GM21717 (cell line): ENCODE results near the gene MR1.

Experiments used
- ATAC-seq: cut with Tn5 transposase; IDR thresholded peaks from one replicate; pipeline ENCODE4 v1.9.1; 2021; ENCODE audit warnings: mild to moderate bottlenecking, moderate library complexity; ENCODE audit not compliant: unreplicated experiment

MR1 gene

DNA sequence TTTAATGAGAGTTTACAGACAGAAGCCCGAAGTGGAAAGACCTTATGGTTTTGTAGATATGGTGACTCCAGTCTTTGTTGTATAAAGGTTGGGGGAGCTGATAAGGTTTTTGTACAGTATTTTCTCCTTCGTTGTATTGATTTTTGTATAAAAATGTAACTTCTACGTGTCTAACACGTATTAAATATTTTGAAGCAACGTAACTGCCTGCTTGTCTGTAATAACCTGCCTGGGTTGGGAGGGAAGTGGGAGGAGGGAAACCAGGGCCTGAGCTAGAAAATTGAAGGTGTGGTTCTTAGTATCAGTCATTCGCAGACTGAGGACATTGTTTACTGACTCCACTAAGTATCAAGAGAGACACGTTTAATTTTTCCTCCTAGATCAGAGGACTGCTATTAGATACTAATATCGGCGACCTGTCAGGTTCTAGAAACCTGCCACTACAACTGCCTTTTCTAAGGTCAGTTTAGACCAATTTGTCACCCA is 56.9 kb downstream of the MR1 start:
- no peak for ATAC-seq

DNA sequence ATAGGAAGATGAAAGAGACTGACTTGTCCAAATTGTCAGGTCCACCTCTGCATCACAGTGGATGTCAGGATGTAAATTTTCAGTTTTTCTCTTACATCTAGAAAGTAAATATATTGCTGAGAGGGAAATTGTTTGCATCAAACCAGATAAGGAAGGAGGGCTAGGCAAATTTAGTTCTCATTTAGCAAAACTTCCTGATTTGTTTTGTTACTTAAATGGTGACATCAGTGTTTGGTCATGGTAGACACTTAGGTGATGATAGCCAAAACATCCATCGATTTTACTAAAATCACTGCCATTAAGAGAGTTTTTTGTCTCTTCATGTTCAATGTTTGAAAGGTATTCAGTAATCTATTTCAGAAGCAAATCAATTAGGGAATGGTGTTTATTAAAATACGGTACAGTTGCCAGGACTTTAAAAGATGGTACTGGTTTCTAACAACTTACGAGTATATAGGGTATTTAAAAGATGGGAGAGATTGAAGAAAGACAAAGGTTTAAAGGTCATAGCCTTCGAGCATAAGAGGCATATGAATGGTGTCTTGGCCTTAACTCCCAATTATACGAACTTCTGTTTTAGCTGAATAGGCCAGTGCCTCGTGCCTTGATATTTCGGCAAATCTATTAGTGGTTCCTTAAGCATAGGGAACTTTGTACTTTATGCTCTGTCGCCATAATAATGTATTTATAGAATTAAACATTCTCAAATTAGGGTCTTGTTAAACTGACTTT is 57.7 kb downstream of the MR1 start:
- no peak for ATAC-seq

DNA sequence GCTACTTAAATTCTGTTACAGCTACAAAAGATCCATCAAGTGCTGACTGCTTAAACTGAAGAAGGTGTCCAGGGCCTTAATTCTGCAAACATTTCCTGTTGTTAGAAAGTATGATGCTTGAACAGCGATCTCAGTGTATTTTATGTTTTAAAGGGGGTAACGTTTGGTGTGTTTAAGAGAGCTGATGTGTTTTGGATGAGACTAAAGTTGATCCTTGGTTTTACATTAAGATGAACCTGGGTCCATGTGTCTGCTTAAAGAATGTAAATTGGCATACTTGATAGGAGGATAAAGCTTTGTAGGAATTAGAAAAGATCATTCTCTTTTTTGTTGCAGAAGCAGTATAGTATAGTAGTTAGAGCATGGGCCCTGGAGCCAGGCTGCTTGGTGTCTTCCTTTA is 58.3 kb downstream of the MR1 start:
- no peak for ATAC-seq

DNA sequence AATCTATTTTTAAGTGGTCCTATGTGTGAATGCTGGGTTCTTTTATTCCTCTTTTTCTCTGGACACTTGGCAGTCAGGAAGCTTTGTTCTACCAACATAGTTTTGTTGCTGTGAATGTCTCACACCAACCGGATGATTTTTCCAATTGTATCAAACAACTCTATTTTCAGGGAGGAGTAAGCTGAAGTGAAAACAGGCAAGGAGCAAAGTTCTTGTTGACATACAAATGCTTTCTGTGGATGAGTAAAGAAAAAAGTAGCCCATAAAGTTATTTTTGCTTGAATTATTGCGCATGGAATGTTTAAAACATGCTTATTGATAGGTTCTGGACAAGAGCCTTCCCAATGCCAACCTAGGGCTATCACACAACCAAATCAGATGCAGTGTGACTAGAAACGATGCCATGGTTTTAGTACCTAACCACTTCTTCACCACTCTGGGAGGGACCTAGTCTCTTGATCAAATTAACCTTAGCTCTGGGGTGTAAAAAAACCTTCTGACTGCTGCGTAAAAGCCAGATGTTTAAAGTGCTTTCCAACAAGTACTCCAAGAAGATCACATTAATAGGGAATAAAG is 59.2 kb downstream of the MR1 start:
- no peak for ATAC-seq

DNA sequence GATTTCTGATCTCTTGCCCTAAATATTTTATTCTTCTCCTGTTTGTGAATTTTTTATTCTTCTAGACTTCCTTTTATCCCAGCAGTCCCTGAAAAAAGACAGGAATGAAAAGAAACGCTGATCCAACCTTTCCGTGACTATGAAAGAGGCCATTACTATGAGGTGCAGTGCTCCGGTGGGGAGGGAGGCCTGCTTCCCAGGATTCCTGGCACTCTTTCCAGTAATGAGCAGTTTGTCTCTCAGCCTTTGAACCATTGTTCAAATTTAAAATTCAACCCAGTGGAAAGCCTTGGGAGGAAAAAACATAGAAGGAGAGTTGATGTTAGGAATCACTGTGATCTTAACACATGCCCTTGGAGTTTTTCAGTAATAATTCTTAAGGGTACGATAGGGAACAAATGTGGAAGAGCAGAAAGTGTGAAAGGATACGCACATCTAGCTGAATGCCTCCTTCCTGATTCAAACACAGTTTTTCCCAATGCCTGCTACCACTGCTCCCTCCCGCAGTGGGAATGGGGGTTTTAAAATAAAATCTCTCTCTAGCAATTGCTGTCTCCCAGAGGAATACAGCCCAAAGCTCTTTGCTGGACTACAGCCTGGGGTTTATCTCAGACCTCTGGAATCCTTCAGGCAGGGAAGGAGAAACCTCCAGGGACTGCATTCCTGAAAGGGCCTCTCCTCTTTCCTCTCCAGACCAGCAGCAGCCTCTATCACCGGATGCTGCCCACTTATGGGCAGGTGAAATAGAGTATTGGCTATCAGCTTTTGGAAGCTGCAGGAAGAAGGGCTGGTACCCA is 60.8 kb downstream of the MR1 start:
- no peak for ATAC-seq

DNA sequence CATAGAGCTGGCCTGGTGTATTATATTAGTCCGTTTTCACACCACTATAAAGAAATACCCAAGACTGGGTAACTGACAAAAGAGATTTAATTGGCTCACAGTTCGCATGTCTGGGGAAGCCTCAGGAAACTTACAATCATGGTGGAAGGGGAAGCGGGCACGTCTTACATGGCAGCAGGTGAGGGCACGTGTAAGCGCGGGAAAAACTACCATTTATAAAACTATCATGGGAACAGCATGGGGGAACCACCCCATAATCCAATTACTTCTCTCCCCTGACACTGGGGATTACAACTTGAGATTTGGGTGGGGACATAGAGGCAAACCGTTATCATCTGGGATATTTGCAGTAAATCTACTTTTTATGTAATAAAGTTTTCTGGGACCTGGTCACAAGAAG is 61.5 kb downstream of the MR1 start:
- no peak for ATAC-seq

DNA sequence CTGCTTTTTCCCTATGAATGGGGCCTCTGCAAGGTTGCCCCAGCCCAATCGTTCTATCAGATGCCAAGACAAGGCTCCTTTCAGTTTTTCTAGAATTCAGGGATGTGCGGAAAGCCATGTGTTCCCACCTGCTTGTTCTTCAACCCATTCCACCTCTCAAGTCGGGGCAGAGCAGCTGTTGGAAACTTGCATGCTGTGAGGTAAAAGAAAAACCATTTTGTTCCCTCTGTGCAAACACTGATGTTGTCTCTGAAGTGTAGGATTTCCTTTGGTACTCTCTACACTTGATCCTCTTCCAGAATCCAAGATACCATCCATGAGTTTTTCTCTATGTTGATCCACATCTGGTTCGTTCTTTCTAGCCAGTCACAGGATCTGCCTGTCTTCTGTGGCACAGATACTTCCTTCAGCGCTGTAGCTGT is 62.0 kb downstream of the MR1 start:
- ATAC-seq: no peak

DNA sequence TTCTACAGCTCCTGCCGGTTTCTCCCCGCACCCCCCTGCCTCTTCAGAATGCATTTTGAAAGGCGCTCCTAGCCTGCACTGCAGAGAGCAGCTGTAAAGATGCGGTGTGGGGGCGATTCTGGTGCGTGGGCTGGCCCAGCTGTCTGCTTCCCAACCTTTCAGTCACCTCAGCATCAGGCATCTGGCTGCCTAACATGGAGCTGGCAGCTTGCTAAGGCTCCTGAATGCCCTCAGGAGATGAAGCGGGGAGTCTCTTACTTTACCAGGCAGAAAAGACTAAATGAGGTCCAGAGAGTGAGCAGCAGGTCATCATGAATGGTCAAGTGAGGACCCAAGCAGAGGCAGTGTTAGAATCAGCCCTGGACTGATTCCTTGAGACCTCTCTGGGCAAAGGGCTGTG is 63.5 kb downstream of the MR1 start:
- no peak for ATAC-seq

DNA sequence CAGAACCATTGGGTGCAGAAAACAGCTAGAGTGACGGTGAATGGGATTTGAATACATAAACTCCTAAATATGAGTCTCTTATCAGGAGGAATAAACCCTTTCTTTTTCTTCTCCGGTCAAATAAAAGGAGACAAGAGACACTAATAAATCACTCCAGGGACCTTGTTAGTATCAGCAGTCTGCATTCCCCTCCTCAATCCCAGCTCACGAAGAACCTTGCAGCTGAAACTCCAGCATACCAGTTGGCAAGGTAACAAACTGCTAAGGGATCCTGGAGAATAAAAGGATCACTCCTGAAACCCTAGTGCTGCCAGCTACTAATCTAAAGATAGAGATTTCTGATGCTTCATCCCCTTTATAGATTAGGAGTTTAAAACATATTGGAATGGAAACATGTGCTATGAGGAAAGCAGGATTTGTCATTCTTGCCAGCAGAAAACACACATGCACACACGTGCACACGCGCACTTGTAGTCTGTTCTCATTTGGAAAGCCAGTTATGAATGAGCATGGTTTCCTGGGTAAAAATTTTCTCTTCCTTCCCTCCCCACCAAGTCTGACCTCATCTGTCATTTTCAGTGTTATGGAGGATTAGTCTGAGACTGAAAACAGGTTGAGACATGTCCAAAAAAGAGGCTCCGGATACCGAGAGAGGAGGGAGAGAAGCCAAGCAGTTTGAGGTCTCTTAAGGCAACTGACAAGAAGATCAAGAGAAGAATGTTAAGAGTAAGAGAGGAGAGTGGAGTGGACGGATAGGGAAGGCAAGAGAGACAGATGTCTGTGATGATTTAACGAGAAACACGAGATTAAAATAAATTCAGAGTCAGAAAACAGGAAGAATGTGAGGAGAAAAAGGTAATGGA is 65.6 kb downstream of the MR1 start:
- peak; percentile 63 for ATAC-seq

DNA sequence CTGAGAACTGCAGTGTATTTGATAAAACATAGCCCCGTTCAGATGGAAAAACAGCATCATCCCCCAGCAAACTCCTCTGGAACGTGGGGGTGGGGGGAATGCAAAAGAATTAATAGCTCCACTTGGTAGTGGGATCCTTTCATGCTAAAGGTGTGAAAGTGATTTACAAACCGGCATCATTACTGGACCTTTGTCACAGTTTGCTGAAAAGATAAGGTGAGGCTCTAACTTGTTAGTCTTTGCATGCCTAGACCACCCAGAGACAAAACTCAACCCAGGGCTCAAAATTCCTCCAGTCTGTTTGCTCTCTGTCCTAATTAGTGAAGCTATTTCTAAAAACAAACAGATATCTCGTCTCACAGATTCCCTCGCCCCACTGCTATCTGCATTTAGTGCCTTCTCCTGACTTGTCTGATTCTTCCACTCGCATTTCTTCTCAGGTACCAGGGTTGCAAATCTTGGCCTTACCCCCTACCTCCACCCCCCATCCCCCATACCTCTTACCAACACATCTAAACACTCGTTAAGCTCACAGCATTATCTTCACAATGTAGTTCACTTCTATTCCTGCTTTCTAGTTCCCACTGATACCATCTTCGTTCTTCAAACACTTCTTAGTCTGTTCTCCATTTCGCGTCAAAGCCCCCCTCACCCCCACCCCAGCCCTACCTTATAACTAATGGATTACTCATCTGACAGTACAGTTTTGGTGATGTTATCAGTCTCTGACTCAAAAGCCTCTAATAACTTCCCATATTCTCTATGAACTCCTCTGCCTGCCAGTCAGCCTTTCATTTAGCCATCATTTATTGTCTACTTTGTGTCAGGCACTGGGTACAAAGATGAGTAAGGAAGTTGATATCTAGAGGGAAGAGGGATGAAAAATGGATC is 66.5 kb downstream of the MR1 start:
- no peak for ATAC-seq

DNA sequence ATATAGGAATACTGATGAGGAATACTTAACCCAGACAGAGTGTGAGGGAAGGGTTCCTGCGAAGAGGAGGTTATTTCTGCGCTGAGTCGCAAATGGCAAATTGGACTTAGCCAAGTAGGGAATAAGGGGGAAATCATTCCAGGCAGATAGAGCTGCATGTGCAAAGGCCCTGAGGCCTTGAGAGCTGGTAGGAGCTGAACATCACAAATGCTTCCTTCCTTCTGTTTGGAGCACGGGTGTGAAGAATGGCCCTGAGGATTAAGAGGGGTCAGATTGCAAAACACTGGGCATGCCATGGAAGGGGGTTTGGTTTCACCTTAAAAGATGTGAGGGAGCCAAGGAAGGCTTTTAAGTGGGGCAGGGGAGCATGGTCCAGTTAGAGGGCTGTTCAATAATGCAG is 67.2 kb downstream of the MR1 start:
- no peak for ATAC-seq

DNA sequence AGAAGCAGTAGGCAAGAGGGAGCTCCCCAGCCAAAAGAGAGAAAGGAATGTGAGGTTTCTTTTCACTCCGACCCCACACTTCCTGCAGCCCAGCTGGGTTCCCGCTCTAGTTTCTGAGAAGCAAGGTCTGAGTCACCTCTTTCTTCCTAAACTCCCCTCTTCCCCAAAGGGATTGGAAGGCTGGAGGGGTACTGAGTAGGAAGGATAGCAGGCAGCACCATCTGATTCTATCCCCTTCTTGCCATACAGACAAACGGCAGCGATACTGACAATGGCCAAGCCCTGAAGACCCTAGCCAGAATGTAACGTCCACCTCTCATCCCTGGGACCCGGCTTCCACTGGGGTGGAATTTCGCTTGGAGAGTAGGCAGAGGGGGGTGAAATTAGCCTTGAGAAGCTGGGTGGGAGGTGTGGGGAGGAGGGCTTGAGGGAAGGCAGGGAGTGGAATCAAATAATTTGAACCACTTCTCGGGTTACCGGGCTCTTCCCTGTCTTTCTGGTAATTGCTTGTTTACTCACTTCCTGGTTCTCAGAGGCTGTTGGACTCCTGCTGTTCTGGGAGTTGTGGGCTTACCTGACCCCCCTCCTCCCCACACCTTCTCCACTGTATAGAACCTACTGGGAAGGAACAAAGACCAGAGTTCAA is 67.9 kb downstream of the MR1 start:
- ATAC-seq: no peak

DNA sequence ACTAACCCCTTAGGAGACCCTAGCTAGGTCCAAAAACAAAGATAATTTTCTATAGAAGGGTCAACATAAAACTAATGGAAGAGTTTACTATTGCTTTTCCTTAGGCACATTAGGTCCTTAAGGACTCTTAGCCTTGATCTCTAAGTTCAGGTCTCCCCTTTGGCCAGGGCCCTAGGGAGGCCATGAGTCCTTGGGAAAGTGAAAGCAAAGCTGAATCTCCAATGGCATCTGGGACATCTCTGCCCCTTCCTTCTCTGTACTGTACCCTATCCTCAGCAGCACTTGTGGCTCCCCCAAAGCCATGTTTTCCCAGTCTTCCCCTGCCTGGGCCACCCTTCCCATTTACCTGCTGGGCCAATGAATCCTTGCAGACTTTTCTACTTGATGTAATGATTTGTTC is 69.1 kb downstream of the MR1 start:
- ATAC-seq: no peak

DNA sequence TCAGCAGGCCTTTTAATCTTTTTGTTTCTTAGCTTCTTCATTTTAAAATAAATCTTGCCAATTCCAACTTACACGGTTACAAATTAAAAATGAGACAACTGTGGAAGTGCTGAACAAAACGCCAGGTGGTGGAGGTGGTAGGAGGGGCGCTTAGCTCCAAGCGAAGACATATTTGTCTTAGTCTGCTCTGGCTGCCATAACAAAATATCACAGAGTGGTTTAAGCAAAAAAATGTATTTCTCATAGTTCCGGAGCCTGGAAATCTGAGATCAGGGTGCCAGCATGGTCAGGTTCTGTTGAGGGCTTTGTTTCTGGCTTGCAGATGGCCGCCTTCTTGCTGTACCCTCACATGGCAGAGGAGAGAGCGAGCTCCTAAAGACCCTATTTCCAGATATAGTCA is 69.6 kb downstream of the MR1 start:
- ATAC-seq: no peak

DNA sequence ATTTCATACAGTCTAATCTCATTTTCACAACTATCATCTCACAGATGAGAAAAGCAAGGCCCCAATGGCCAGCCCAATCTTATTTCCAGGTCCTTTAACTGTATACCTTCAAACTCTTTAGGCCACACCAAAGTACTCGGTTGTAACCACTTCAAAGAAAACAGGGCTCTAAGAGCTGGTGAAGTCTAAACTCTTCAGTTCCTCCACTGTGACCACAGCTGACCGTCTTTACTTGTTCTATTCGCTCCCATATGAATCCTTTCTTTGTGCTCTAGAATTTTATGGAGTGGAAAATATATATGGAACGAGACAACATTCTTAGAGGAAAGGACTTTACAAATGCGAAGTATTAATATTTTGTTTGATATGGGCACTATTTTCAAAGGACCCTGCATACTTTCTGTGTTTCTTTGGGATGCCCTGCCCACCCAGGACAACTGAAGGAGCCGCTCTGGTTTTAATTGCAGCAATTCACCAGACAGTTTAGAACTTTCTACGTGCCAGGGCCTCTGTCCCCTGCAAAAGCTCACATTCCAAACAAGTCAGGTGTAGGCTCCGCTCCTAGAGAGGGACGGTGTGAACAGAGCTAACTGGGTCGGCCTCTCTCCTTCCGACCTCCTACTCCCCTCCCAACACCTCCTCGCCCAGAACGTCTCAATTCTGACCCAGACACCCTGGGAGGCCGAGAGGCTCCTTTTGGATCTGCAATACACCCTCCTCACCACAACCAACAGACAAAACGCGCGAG is 70.4 kb downstream of the MR1 start:
- ATAC-seq: peak; percentile 11

DNA sequence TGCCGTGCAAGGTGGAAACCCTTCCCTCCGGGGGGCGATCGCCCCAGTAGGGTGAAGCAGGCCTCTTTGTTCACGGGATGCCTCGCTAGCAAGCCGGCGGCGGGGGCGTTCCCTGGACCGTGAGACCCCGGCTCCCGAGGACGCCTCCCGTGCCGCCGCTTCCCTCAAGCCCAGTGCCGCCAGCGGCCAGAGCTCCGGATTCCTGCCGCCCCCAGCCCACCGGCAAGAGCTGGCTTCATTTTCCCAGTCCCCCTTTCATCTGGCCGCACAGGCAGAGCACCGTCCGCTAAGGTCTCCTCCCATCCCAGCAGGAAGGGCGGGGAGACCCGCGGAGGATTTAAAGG is 71.0 kb downstream of the MR1 start:
- no peak for ATAC-seq

DNA sequence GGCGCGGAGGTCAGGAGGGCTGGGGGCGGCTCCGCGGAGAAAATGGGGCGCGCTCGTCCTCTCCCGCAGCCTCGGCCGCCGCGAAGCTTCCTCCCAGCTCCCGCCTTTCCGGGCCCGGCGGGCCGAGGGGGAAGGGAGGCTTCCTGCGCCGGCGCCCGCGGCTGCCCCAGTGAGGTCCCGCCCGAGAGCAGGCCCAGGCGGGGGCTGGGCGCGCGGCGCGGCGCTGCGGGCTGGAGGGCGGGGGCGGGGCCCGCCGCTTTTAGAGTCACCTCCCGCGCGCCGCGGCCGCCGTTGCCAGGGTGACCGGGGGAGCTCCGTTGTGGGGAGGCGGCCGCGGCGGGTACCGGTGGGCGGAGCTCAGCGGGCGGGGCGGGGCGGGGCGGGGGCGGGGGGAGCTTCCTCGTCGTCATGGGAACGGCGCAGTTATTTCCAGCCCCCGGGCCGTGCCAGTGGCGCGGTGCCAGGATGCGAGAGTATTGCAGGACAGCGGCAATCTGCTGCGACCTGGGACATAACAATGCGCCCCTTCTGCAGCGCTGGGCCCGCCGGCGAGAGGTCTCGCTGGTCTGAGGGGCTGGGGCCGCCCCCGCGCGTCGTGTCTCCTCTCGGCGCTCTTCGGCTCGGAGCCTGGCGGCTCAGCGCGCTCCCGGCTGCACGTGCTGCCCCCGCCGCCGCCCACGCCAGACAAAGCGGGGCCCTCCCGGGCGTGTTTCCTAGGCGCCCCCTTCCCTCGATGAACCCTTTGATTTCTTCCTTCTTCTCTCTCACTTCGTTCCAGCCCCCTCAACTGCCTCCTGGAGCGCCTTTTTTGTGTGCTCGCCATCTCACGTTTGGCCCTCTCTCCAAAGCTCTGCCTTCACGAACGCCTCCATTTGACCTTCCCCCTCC is 71.6 kb downstream of the MR1 start:
- peak; percentile 70 for ATAC-seq

DNA sequence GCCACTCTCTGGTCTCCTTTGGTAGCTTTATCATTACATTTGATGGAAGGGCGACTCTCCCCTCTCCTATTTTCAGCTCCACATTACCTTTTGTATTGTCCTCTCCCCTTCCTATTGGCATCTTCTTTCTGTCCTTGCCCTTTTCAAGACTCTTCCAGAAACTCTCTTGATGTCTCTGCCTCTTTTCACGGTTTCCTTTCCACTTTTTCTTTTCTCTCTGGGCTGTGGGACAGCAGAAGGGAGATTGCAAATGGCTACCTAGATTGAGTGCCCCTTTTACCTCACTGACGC is 72.2 kb downstream of the MR1 start:
- ATAC-seq: no peak
